ENCODE data around the gene PPP1CA. TPM values are rescaled to one million over a fixed set of nuclear protein-coding genes. Genes with fewer than 3 reads are reported as not detected.
A peak's percentile ranks its signal among the peaks of the same experiment; 100 is the strongest.

Gene PPP1CA
- total RNA-seq, 1 donor from 2014 or later: 69.3 TPM

- DNase-seq (ENCODE audit: low spot score in 2 of 2) (no peak), FAIRE-seq (no peak)
Observed at GRCh38 chr11:67355023-67355793, 46.5 kb downstream of the PPP1CA start.

- FAIRE-seq (no peak), DNase-seq (ENCODE audit: low spot score in 2 of 2) (peak in 1 of 2 donors; percentile 66)
Observed at GRCh38 chr11:67354075-67355022, 47.3 kb downstream of the PPP1CA start.

DNA sequence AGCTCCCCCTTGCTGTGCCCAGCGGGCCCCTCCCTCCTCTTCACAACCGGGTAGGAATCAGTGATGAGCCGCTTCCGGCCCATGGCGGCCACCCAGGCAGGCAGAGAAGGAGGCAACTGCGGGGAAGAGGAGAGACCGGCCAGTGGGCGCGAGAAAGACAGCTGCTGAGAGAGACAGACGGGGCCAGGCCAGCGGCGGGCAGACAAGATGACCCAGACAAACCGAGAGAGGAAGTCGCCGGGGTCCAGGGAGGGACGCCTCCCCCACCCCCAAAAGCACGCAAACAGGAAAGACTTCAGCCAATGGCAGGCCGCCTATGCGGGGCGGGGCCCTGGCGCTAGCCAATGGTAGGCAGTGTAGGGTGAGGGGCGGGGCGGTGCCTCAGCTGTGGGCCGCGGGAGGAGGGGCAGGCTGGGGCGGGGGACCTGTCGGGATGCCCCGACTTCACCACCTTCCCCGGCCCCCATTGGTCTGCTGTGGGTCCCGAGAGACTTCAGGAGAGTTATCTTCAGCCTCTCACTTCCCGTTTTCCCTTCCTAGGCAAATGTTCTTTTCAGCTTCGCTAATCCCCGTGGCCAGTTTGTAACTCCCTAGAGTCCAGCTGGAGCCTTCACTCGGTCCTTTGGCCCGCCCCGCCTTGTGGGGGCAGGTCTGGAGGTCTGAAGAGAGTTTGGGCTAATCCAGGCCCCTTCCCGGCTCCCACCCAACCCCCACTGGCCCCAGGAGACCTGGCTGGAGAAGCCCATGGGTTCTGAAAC, 48.2 kb downstream of the PPP1CA start, which contains the start of gene POLD4:
TSS of gene POLD4 (minus strand) at position 230 of the 758 bp plus-strand sequence. CDS start at position 83, 147 bp downstream.
- DNase-seq (ENCODE audit: low spot score in 2 of 2): peak; percentile 89 to 95
- no peak for FAIRE-seq

GRCh38 chr11:67352546-67353316, 48.9 kb downstream of the PPP1CA start:
- FAIRE-seq: no peak
- DNase-seq (ENCODE audit: low spot score in 2 of 2): no peak

- FAIRE-seq (no peak), DNase-seq (ENCODE audit: low spot score in 2 of 2) (peak in 1 of 2 donors; percentile 79)
Observed at GRCh38 chr11:67351275-67352005, 50.2 kb downstream of the PPP1CA start.

- FAIRE-seq (no peak), DNase-seq (ENCODE audit: low spot score in 2 of 2) (no peak)
Observed at GRCh38 chr11:67349928-67350465, 51.7 kb downstream of the PPP1CA start.

DNA sequence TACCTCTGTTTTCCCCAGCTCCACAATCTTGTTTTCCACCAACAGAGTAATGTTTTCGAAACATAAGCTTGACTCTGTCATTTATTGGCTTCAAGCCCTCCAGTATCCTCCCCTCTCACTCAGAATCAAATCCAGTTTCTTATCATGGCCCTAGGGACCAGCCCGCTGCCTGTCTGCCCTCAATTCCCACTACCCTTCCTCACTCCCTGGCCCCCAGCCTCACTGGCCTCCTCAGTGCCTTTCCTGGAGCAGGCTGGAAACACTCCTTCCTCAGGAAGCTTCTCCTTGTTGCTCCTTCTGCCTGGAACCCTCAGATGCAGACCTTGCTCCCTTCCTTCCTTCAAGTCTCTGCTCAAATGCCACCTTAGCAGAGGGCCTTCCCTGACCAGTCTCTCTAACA, 52.2 kb downstream of the PPP1CA start:
- DNase-seq (ENCODE audit: low spot score in 2 of 2): no peak
- no peak for FAIRE-seq

DNA sequence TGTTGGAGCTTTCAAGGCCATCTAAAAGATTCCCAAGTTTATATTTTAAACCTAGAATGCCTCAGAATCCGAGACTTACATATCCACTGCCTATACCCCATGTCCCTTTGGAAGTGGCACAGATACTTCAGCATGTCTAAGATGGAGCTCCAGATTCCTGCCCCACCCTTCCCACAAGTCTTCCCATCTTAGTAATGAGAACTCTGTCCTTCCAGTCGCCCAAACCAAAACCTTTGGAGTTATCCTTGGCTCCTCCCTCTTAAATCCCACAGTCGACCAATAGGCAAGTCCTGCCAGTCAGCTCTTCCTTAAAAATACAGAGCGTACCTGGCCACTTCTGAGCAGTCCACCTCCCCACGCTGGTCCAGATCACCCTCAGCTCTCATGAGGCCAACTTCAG, 52.6 kb downstream of the PPP1CA start:
- FAIRE-seq: no peak

More for the DNA sequence above, 52.6 kb downstream of the PPP1CA start:
- DNase-seq (ENCODE audit: low spot score in 2 of 2): no peak

Small RNA genes lying within 50 kb of the gene (small RNA-seq; reads per million reads assigned to genes)
- gene RN7SKP239 (0.08 reads per million), gene RNU6-1238P (not detected)

Other genes with a start within 250 kb of the PPP1CA start
- 46.9 TPM for gene GRK2, start 135.4 kb downstream of the PPP1CA start, total RNA-seq
- 55.8 TPM for gene ANKRD13D, start 112.6 kb downstream of the PPP1CA start, total RNA-seq
- gene SSH3, start 98.3 kb downstream of the PPP1CA start, total RNA-seq: 2.0 TPM
- 3.7 TPM for gene POLD4, start 48.3 kb downstream of the PPP1CA start, total RNA-seq
- gene CLCF1, start 28.3 kb downstream of the PPP1CA start, total RNA-seq: under 0.01 TPM
- 11.8 TPM for gene RAD9A, start 9.9 kb downstream of the PPP1CA start, total RNA-seq
- not detected for gene TBC1D10C, start 2.2 kb upstream of the PPP1CA start, total RNA-seq
- gene CARNS1, start 13.8 kb upstream of the PPP1CA start, total RNA-seq: under 0.01 TPM
- gene RPS6KB2, start 26.6 kb upstream of the PPP1CA start, total RNA-seq: 15.1 TPM
- gene PTPRCAP, start 35.8 kb upstream of the PPP1CA start, total RNA-seq: not detected
- 24.1 TPM for gene CORO1B, start 41.6 kb upstream of the PPP1CA start, total RNA-seq
- gene GPR152, start 50.9 kb upstream of the PPP1CA start, total RNA-seq: not detected
- gene CABP4, start 53.5 kb upstream of the PPP1CA start, total RNA-seq: not detected
- 17.5 TPM for gene TMEM134, start 67.4 kb upstream of the PPP1CA start, total RNA-seq
- gene AIP, start 81.2 kb upstream of the PPP1CA start, total RNA-seq: 89.3 TPM
- gene PITPNM1, start 103.5 kb upstream of the PPP1CA start, total RNA-seq: 32.6 TPM
- gene CDK2AP2, start 106.3 kb upstream of the PPP1CA start, total RNA-seq: 4.9 TPM
- gene CABP2, start 121.6 kb upstream of the PPP1CA start, total RNA-seq: not detected
- gene GSTP1, start 182.0 kb upstream of the PPP1CA start, total RNA-seq: 206 TPM
- 182 TPM for gene NDUFV1, start 205.1 kb upstream of the PPP1CA start, total RNA-seq
- gene NUDT8, start 228.1 kb upstream of the PPP1CA start, total RNA-seq: 1.2 TPM
- not detected for gene TBX10, start 237.9 kb upstream of the PPP1CA start, total RNA-seq
- not detected for gene ACY3, start 248.9 kb upstream of the PPP1CA start, total RNA-seq